Natural killer cell (primary cell): Measurements from ENCODE around the gene ARFGAP3. TPM values are rescaled to one million over a fixed set of nuclear protein-coding genes. Genes with fewer than 3 reads are reported as not detected.

Experiments
- ATAC-seq, 3 donors: fragments of 150-1000 bp in 2 of 3; fragments of 200-7000 bp in 1 of 3; cut with Tn5 transposase; 1 replicate in 1 of 3; 2 replicates in 2 of 3; pipeline ENCODE4 v1.10.0; 2021; ENCODE audit warnings: mild to moderate bottlenecking in 2 of 3, moderate library complexity in 2 of 3
- DNase-seq, 2 donors: peaks; one replicate each; pipeline versions ENCODE4 v3.0.0 to v3.0.0-alpha.2; 2013 to 2021; ENCODE audit warnings: mixed read lengths in 1 of 2
- H3K27ac ChIP-seq: one replicate; pipeline ENCODE4 v1.5.1; 2013; ENCODE audit warnings: mild to moderate bottlenecking, low read length
- H3K27me3 ChIP-seq: one replicate; pipeline ENCODE4 v1.6.1; 2013; ENCODE audit warnings: low read length; ENCODE audit not compliant: control insufficient read depth, insufficient read depth
- H3K36me3 ChIP-seq: one replicate; pipeline ENCODE4 v1.6.1; 2013; ENCODE audit warnings: low read length; ENCODE audit not compliant: control insufficient read depth, insufficient read depth
- H3K4me1 ChIP-seq: one replicate; pipeline ENCODE4 v1.6.1; 2013; ENCODE audit warnings: low read length; ENCODE audit not compliant: control insufficient read depth, insufficient read depth
- H3K4me3 ChIP-seq: one replicate; pipeline ENCODE4 v1.5.1; 2013; ENCODE audit warnings: low read length
- H3K9me3 ChIP-seq: one replicate; pipeline ENCODE4 v1.6.1; 2013; ENCODE audit warnings: low read length; ENCODE audit not compliant: control insufficient read depth, insufficient read depth
- H3K27ac Mint-ChIP-seq, 2 donors: one replicate each; pipeline ENCODE4 v1.8.0; 2022; ENCODE audit warnings: mild to moderate bottlenecking in 2 of 2, mixed read lengths in 2 of 2, moderate library complexity in 1 of 2
- H3K27me3 Mint-ChIP-seq, 2 donors: one replicate each; pipeline ENCODE4 v1.8.0; 2022; ENCODE audit warnings: low read depth in 2 of 2, mixed read lengths in 2 of 2
- H3K36me3 Mint-ChIP-seq: one replicate; pipeline ENCODE4 v1.8.0; 2022; ENCODE audit warnings: mixed read lengths
- H3K4me1 Mint-ChIP-seq, 2 donors: one replicate each; pipeline ENCODE4 v1.8.0; 2022; ENCODE audit warnings: mixed read lengths in 2 of 2
- H3K4me3 Mint-ChIP-seq: one replicate; pipeline ENCODE4 v1.8.0; 2022; ENCODE audit warnings: mild to moderate bottlenecking, moderate library complexity, mixed read lengths
- H3K9me3 Mint-ChIP-seq, 2 donors: one replicate each; pipeline ENCODE4 v1.8.0; 2022; ENCODE audit warnings: mixed read lengths in 2 of 2
- WGBS: methylation state at CpG from one replicate; pipeline ENCODE4 v1.1.7; 2013; ENCODE audit warnings: missing lambda C conversion rate; ENCODE audit not compliant: insufficient coverage; 5-methylcytosine and 5-hydroxymethylcytosine counted together
- intact Hi-C: fragments of 100-400 bp; cut with micrococcal nuclease; formaldehyde crosslinking; loops from one replicate; pipeline ENCODE4 v1.14.2; 2022
- total RNA-seq, 4 donors: library from RNA; stranded (reverse); fragments of 120-200 nt in 1 of 4; gene quantifications; one replicate each; pipeline versions ENCODE4 v1.2.3 to v1.2.4, GENCODE V29; 2013 to 2022
- TF ChIP-seq, protein P1 (sequence below): fragments of 200-600 bp; IDR thresholded peaks from one replicate; pipeline ENCODE4 v1.8.0; 2022; ENCODE audit warnings: antibody characterized with exemption

The ARFGAP3 gene
- total RNA-seq, 3 donors from 2014 or later (not counting 1 experiment from before 2014, with no cell fraction given): 46.3 to 58.0 (median 53.8) TPM

DNA sequence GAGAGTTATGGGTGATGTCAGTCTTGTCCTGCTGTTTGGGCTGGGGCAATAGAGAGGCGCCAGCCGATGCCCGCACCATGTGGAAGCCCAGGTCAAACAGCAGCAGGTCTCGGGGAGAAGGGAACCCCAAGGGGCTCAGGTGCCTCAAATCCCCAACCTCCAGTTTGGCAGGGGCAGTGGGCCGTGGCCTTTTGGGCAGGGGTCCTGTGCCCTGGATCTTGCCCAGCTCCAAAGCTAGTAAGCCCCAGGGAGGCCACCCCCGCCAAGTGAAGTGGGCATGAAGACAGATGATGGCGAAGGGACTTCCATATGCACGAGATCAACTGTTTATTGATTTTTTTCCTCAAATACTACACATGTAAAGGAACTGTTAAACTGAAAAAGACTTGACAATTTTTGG is 12.4 kb upstream of the ARFGAP3 start:
- H3K27ac ChIP-seq: no peak overlapping the region

DNA sequence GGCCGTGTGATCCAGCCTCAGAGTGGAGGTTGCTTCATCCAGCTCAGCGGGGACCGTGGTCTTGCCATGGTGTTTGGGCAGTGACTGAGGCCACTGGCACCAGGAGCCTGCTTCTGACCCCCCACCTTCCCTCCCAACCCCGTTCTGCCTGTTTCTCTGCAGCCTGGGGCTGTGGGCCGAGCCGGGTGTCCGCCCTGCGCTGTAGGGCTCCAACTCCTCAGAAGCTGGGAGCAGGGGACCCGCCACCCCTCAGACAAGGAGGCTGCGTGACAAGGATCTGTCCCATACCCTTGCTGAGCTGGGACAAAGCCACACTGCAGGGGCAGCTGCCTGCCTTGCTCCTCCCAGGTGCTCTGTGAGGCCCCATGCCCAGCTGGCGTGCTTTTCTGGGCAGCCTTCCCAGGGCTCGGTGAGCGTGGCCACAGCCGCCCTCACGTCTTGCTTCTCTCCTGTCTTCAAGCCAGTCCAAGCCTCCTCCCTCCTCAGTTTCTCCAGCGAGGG is 11.7 kb upstream of the ARFGAP3 start:
- Mint-ChIP-seq H3K36me3 (no peaks in the 10 kb centered on the region), H3K27ac (no peak overlapping the region), H3K9me3 (no peaks in the 10 kb centered on the region), H3K4me1 (peaks cover under 1 to 13% of the 10 kb centered on the region in 2 donors), H3K4me3 (no peak overlapping the region), H3K27me3 (no peaks in the 10 kb centered on the region)
- 91% methylated on average over 16 of the region's 16 CpGs for WGBS
- peaks cover 12% of the 10 kb centered on the region for H3K36me3 ChIP-seq
- H3K4me1 ChIP-seq: peaks cover 4% of the 10 kb centered on the region
- no peak overlapping the region for H3K27ac ChIP-seq
- intact Hi-C loops: loop anchor here (10.0 kb wide), 1 partner anchor 146 kb away; the partner anchor contains the start of gene PACSIN2
- H3K9me3 ChIP-seq: no peaks in the 10 kb centered on the region
- H3K27me3 ChIP-seq: no peaks in the 10 kb centered on the region
- ATAC-seq (no peak), DNase-seq (no peak)
- no peak overlapping the region for H3K4me3 ChIP-seq
- TF ChIP-seq, protein P1, sequence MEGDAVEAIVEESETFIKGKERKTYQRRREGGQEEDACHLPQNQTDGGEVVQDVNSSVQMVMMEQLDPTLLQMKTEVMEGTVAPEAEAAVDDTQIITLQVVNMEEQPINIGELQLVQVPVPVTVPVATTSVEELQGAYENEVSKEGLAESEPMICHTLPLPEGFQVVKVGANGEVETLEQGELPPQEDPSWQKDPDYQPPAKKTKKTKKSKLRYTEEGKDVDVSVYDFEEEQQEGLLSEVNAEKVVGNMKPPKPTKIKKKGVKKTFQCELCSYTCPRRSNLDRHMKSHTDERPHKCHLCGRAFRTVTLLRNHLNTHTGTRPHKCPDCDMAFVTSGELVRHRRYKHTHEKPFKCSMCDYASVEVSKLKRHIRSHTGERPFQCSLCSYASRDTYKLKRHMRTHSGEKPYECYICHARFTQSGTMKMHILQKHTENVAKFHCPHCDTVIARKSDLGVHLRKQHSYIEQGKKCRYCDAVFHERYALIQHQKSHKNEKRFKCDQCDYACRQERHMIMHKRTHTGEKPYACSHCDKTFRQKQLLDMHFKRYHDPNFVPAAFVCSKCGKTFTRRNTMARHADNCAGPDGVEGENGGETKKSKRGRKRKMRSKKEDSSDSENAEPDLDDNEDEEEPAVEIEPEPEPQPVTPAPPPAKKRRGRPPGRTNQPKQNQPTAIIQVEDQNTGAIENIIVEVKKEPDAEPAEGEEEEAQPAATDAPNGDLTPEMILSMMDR: no peak

More for the DNA sequence above, 12.4 kb upstream of the ARFGAP3 start:
- H3K4me3 ChIP-seq: no peak overlapping the region
- no peak for ATAC-seq
- no peaks in the 10 kb centered on the region for H3K27me3 Mint-ChIP-seq
- WGBS: 97% methylated on average over 8 of the region's 8 CpGs
- H3K9me3 ChIP-seq: no peaks in the 10 kb centered on the region
- peaks cover 0 to 13% of the 10 kb centered on the region in 2 donors for H3K4me1 Mint-ChIP-seq
- H3K27me3 ChIP-seq: no peaks in the 10 kb centered on the region
- intact Hi-C loops: loop anchor here (10.0 kb wide), 1 partner anchor 145 kb away; the partner anchor contains the start of gene PACSIN2
- H3K36me3 Mint-ChIP-seq: no peaks in the 10 kb centered on the region
- H3K4me1 ChIP-seq: peaks cover 4% of the 10 kb centered on the region
- no peak for DNase-seq
- no peaks in the 10 kb centered on the region for H3K9me3 Mint-ChIP-seq
- peaks cover 14% of the 10 kb centered on the region for H3K36me3 ChIP-seq
- H3K4me3 Mint-ChIP-seq: no peak overlapping the region
- TF ChIP-seq, protein P1: no peak
- no peak overlapping the region for H3K27ac Mint-ChIP-seq

DNA sequence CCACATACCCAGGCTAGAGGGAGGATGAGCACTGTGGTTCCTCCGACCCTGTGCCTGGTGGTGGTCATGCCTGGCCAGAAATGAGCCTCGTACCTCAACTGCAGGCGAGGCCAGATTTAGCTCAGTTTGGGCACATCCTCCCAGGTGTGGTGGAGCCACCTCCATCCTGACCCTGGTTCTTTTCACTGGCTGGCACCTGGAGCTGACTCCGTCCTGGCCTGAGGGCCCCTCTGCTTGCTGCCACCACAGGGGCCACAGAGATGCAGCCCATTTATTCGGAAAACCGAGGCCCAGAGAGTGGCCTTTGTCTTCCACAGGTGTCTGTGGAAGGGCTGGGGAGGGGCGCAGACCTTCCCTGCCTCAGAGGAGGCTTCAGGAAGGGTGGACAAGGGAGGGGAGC is 9.0 kb upstream of the ARFGAP3 start:
- Histone ChIP-seq H3K36me3 (peaks cover 3% of the 10 kb centered on the region), H3K4me1 (peaks cover 4% of the 10 kb centered on the region), H3K27me3 (no peaks in the 10 kb centered on the region), H3K9me3 (no peaks in the 10 kb centered on the region), H3K4me3 (no peak overlapping the region), H3K27ac (no peak overlapping the region)
- intact Hi-C loops: loop anchor here (10.0 kb wide), 1 partner anchor 149 kb away; the partner anchor contains the start of gene PACSIN2
- 97% methylated on average over 7 of the region's 7 CpGs for WGBS
- no peaks in the 10 kb centered on the region for H3K36me3 Mint-ChIP-seq
- TF ChIP-seq, protein P1: no peak
- no peak for ATAC-seq
- H3K9me3 Mint-ChIP-seq: no peaks in the 10 kb centered on the region
- no peak for DNase-seq
- no peak overlapping the region for H3K27ac Mint-ChIP-seq
- peaks cover 8 to 17% of the 10 kb centered on the region in 2 donors for H3K4me1 Mint-ChIP-seq
- no peaks in the 10 kb centered on the region for H3K27me3 Mint-ChIP-seq
- H3K4me3 Mint-ChIP-seq: no peak overlapping the region

DNA sequence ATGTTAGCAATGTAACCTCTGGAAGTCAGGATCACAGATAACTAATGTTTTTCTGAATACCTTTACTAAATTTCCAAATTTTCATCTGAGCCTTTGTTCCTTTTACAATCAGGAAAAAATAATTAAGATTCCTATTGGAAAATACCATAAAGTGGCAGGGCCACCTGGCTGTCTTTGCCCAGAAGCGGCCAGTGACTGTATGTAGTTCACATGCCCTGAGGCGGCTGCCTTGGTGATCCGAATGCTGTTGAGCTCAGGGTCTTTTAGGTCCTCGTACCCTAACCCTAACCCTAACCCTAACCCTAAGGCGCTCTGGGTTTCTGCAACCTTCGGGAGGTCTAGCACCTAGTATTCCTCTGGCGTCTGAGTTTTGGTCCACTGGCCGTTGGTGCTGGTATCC is 8.5 kb upstream of the ARFGAP3 start:
- Mint-ChIP-seq H3K27me3 (no peaks in the 10 kb centered on the region), H3K4me3 (no peak overlapping the region), H3K9me3 (no peaks in the 10 kb centered on the region), H3K27ac (no peak overlapping the region), H3K36me3 (no peaks in the 10 kb centered on the region), H3K4me1 (peaks cover 8 to 17% of the 10 kb centered on the region in 2 donors)
- Histone ChIP-seq H3K4me1 (peaks cover 4% of the 10 kb centered on the region), H3K36me3 (peaks cover 3% of the 10 kb centered on the region), H3K4me3 (no peak overlapping the region), H3K9me3 (no peaks in the 10 kb centered on the region), H3K27me3 (no peaks in the 10 kb centered on the region), H3K27ac (no peak overlapping the region)
- TF ChIP-seq, protein P1: no peak
- intact Hi-C loops: loop anchor here (10.0 kb wide), 1 partner anchor 149 kb away; the partner anchor contains the start of gene PACSIN2
- 95% methylated on average over 8 of the region's 8 CpGs for WGBS
- no peak for ATAC-seq
- no peak for DNase-seq
